Caco-2 (cell line): Measurements from ENCODE around the gene C3. TPM values are rescaled to one million over a fixed set of nuclear protein-coding genes. Genes with fewer than 3 reads are reported as not detected.
"Not testable (repeated sequence)": the region's sequence is repeated elsewhere in the genome, so short reads cannot be mapped to it uniquely, and the experiment has no call there.

ENCODE experiments used
- BruUV-seq: library from RNA; stranded (reverse); fragments of 400-500 nt; replicated peaks from 2 replicates; lab custom pipeline; 2021; lab: Mats Ljungman, UMichigan
- CTCF ChIA-PET: fragments of 300-600 bp; sonication (Branson Sonifier 250); formaldehyde crosslinking; loops from one replicate; lab custom pipeline; 2022; ENCODE audit warnings: antibody characterized with exemption; lab: Charles Lee
- POLR2A ChIA-PET: fragments of 300-600 bp; sonication (Branson Sonifier 250); formaldehyde crosslinking; loops from one replicate; lab custom pipeline; 2022; ENCODE audit warnings: antibody characterized with exemption; lab: Charles Lee
- DNase-seq, 2 experiments: peaks; one replicate each; pipeline versions ENCODE4 v3.0.0 to v3.0.0-alpha.2; 2020 to 2022
- H3K27me3 ChIP-seq: replicated peaks from 2 replicates; pipeline ENCODE4 v1.6.0; 2011; ENCODE audit warnings: low read length; ENCODE audit not compliant: control insufficient read depth, insufficient read depth
- H3K36me3 ChIP-seq: 2 replicates; pipeline ENCODE4 v1.5.1; 2011; ENCODE audit warnings: low read length; ENCODE audit not compliant: control insufficient read depth, insufficient read depth
- H3K4me1 ChIP-seq: fragments of 250-450 bp; sonication (Bioruptor Pico); 2 replicates; pipeline ENCODE4 v1.5.1; 2020; ENCODE audit warnings: mild to moderate bottlenecking
- H3K4me3 ChIP-seq: 2 replicates; pipeline ENCODE4 v1.5.1; 2011; ENCODE audit warnings: low read depth, mild to moderate bottlenecking, control low read depth, low read length
- H3K9me3 ChIP-seq: fragments of 250-450 bp; sonication (Bioruptor Pico); 2 replicates; pipeline ENCODE4 v1.5.1; 2020; ENCODE audit warnings: mild to moderate bottlenecking, moderate library complexity
- H3K27ac Mint-ChIP-seq: one replicate; pipeline ENCODE4 v1.8.0; 2022; ENCODE audit warnings: mixed read lengths; ENCODE audit not compliant: unreplicated experiment
- H3K27me3 Mint-ChIP-seq: one replicate; pipeline ENCODE4 v1.8.0; 2022; ENCODE audit warnings: mixed read lengths; ENCODE audit not compliant: insufficient read depth, unreplicated experiment
- H3K36me3 Mint-ChIP-seq: one replicate; pipeline ENCODE4 v1.8.0; 2022; ENCODE audit warnings: mild to moderate bottlenecking, mixed read lengths; ENCODE audit not compliant: insufficient read depth, unreplicated experiment
- H3K4me1 Mint-ChIP-seq: one replicate; pipeline ENCODE4 v1.8.0; 2022; ENCODE audit warnings: low read depth, mixed read lengths; ENCODE audit not compliant: unreplicated experiment
- H3K4me3 Mint-ChIP-seq: one replicate; pipeline ENCODE4 v1.8.0; 2022; ENCODE audit warnings: mild to moderate bottlenecking, moderate library complexity, mixed read lengths; ENCODE audit not compliant: unreplicated experiment
- H3K9me3 Mint-ChIP-seq: one replicate; pipeline ENCODE4 v1.8.0; 2022; ENCODE audit warnings: mixed read lengths; ENCODE audit not compliant: unreplicated experiment
- intact Hi-C: fragments of 100-400 bp; cut with micrococcal nuclease; formaldehyde crosslinking; loops from one replicate; pipeline ENCODE4 v1.10.0; 2022; ENCODE audit not compliant: unreplicated experiment
- total RNA-seq: library from RNA; stranded (reverse); gene quantifications from 2 replicates; pipeline ENCODE4 v1.2.3, GENCODE V29; 2022
- TF ChIP-seq, protein P1 (sequence below), 2 experiments: fragments of 200-600 bp in 1 of 2; IDR thresholded peaks; 1 replicate in 1 of 2; 2 replicates in 1 of 2; pipeline versions ENCODE4 v1.5.1 to v1.8.0; 2011 to 2022; ENCODE audit warnings: antibody characterized with exemption in 1 of 2, control low read depth in 1 of 2, inconsistent platforms in 1 of 2, low read depth in 1 of 2, low read length in 1 of 2, mild to moderate bottlenecking in 1 of 2, moderate library complexity in 1 of 2; ENCODE audit not compliant: insufficient read depth in 1 of 2, severe bottlenecking in 1 of 2, unreplicated experiment in 1 of 2

C3 gene
- total RNA-seq, 1 experiment from 2014 or later, result 21.7 TPM

DNA sequence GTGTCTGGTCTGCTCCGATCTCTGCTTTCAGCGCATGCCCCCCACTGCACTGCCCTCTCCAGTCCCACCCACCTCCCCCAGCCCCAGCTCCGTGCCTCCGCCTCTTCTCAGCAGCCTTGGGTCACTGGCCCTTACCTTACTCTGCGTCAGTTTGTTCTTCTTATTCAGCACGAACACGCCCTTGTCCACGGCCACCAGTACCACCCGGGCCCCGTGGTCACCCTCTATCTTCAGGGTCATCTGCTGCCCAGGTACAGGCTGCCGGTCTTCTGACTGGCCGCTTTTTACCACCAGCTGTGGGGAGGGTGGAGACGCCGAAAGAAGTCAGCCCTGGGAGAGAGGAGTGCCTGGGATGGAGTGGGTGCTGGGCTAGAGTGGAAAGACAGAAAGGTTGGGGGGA lies 10.9 kb downstream of the C3 start:
- no peaks in the 10 kb centered on the region for H3K36me3 Mint-ChIP-seq
- intact Hi-C loops, result no loop called here
- DNase-seq, result no peak
- TF ChIP-seq, protein P1, sequence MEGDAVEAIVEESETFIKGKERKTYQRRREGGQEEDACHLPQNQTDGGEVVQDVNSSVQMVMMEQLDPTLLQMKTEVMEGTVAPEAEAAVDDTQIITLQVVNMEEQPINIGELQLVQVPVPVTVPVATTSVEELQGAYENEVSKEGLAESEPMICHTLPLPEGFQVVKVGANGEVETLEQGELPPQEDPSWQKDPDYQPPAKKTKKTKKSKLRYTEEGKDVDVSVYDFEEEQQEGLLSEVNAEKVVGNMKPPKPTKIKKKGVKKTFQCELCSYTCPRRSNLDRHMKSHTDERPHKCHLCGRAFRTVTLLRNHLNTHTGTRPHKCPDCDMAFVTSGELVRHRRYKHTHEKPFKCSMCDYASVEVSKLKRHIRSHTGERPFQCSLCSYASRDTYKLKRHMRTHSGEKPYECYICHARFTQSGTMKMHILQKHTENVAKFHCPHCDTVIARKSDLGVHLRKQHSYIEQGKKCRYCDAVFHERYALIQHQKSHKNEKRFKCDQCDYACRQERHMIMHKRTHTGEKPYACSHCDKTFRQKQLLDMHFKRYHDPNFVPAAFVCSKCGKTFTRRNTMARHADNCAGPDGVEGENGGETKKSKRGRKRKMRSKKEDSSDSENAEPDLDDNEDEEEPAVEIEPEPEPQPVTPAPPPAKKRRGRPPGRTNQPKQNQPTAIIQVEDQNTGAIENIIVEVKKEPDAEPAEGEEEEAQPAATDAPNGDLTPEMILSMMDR (IDR thresholded peaks at IDR 0.05; ENCODE audit: insufficient read depth in 1 of 2, low read depth in 1 of 2, low read length in 1 of 2, severe bottlenecking in 1 of 2, unreplicated experiment in 1 of 2), result no peak
- H3K27ac Mint-ChIP-seq, result no peak overlapping the region
- Histone ChIP-seq H3K4me3 (no peak overlapping the region), H3K4me1 (no peaks in the 10 kb centered on the region), H3K9me3 (no peaks in the 10 kb centered on the region), H3K27me3 (no peaks in the 10 kb centered on the region), H3K36me3 (no peaks in the 10 kb centered on the region)
- H3K27me3 Mint-ChIP-seq, result peaks cover 9% of the 10 kb centered on the region
- no peak overlapping the region for H3K4me3 Mint-ChIP-seq
- no peaks in the 10 kb centered on the region for H3K9me3 Mint-ChIP-seq
- H3K4me1 Mint-ChIP-seq, result no peaks in the 10 kb centered on the region
- ChIA-PET CTCF (no interaction called here), POLR2A (no interaction called here)
- BruUV-seq, result no TSS peak

DNA sequence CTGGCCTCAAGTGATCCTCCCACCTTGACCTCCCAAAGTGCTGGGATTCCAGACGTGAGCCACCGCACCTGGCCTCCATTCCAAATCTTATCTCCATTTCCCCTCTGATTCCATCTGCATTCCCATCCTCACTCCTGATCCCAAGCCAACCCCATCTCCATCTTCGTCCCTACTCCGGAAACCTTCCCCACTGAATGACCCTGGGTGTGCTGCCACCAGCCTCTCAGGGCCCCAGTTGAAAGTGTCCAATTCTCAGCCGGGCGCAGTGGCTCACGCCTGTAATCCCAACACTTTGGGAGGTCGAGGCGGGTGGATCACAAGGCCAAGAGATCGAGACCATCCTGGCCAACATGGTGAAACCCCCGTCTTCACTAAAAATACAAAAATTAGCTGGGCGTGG lies 11.5 kb downstream of the C3 start:
- H3K36me3 ChIP-seq, H3K4me1 Mint-ChIP-seq, H3K4me3 ChIP-seq, H3K27me3 Mint-ChIP-seq, DNase-seq, H3K27me3 ChIP-seq, intact Hi-C loops, H3K4me3 Mint-ChIP-seq, H3K9me3 ChIP-seq, POLR2A ChIA-PET, BruUV-seq, H3K36me3 Mint-ChIP-seq, H3K27ac Mint-ChIP-seq, CTCF ChIA-PET, H3K9me3 Mint-ChIP-seq, H3K4me1 ChIP-seq: not testable (repeated sequence)

- Mint-ChIP-seq H3K4me1 (no peaks in the 10 kb centered on the region), H3K27me3 (peaks cover 9% of the 10 kb centered on the region), H3K4me3 (no peak overlapping the region), H3K9me3 (no peaks in the 10 kb centered on the region), H3K27ac (no peak overlapping the region), H3K36me3 (no peaks in the 10 kb centered on the region)
- POLR2A ChIA-PET, result no interaction called here
- TF ChIP-seq, protein P1 (IDR thresholded peaks at IDR 0.05; ENCODE audit: insufficient read depth in 1 of 2, low read depth in 1 of 2, low read length in 1 of 2, severe bottlenecking in 1 of 2, unreplicated experiment in 1 of 2), result no peak
- intact Hi-C loops, result no loop called here
- CTCF ChIA-PET, result no interaction called here
- BruUV-seq, result no TSS peak
- H3K4me1 ChIP-seq, result no peaks in the 10 kb centered on the region
- H3K27me3 ChIP-seq, result no peaks in the 10 kb centered on the region
- H3K36me3 ChIP-seq, result no peaks in the 10 kb centered on the region
- DNase-seq, result no peak
- no peak overlapping the region for H3K4me3 ChIP-seq
- no peaks in the 10 kb centered on the region for H3K9me3 ChIP-seq
Measured at GRCh38 chr19:6708346-6708745, 12.1 kb downstream of the C3 start.

DNA sequence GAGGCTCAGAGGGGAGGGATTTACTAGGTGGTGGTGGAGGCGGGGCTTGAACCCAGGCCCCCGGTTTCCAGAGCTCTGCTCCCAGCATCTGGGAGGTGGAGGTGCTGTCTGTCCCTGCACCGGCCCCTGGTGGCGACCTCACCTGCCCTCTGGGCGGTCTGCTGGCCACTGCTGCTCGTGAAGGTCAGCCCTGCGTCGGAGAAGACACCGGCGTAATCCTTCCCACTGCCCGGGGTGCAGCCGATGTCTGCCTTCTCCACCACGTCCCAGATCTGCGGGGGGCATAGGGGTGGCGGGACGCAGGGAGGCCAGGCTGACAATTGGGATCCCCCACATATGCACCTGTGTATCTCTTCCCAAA lies 12.8 kb downstream of the C3 start:
- no peaks in the 10 kb centered on the region for H3K4me1 ChIP-seq
- no peaks in the 10 kb centered on the region for H3K36me3 ChIP-seq
- Mint-ChIP-seq H3K36me3 (no peaks in the 10 kb centered on the region), H3K27me3 (peaks cover 9% of the 10 kb centered on the region), H3K27ac (no peak overlapping the region), H3K9me3 (no peaks in the 10 kb centered on the region), H3K4me1 (no peaks in the 10 kb centered on the region), H3K4me3 (no peak overlapping the region)
- no peaks in the 10 kb centered on the region for H3K9me3 ChIP-seq
- ChIA-PET POLR2A (no interaction called here), CTCF (no interaction called here)
- no peak for DNase-seq
- TF ChIP-seq, protein P1 (IDR thresholded peaks at IDR 0.05; ENCODE audit: insufficient read depth in 1 of 2, low read depth in 1 of 2, low read length in 1 of 2, severe bottlenecking in 1 of 2, unreplicated experiment in 1 of 2), result no peak
- no peaks in the 10 kb centered on the region for H3K27me3 ChIP-seq
- no peak overlapping the region for H3K4me3 ChIP-seq
- BruUV-seq, result no TSS peak
- intact Hi-C loops, result no loop called here
